Mesenchymal stem cell (in vitro differentiated cells and primary cell): ENCODE measurements around the gene FOXN3.

Source experiments
- DNase-seq: peaks from one replicate; pipeline ENCODE4 v3.0.0-alpha.2; 2013
- H2AFZ ChIP-seq: one replicate; pipeline ENCODE4 v1.6.1; 2013; ENCODE audit warnings: low read depth, mild to moderate bottlenecking, control low read depth, inconsistent platforms, low read length, moderate library complexity
- H2AK5ac ChIP-seq: 2 replicates; pipeline ENCODE4 v1.6.1; 2013; ENCODE audit warnings: low read length, moderate library complexity, mild to moderate bottlenecking, inconsistent platforms; ENCODE audit not compliant: severe bottlenecking
- H2BK120ac ChIP-seq: one replicate; pipeline ENCODE4 v1.6.1; 2013; ENCODE audit warnings: low read depth, mild to moderate bottlenecking, inconsistent platforms, low read length, moderate library complexity
- H2BK12ac ChIP-seq, 2 experiments: one replicate each; pipeline ENCODE4 v1.6.1; 2013; ENCODE audit warnings: inconsistent platforms in 2 of 2, low read length in 2 of 2, mild to moderate bottlenecking in 2 of 2, moderate library complexity in 2 of 2, control low read depth in 1 of 2
- H2BK15ac ChIP-seq: one replicate; pipeline ENCODE4 v1.6.1; 2013; ENCODE audit warnings: mild to moderate bottlenecking, low read depth, inconsistent platforms; ENCODE audit not compliant: poor library complexity, severe bottlenecking
- H2BK5ac ChIP-seq: 2 replicates; pipeline ENCODE4 v1.6.1; 2013; ENCODE audit warnings: low read depth, mild to moderate bottlenecking, low read length, control low read depth, inconsistent platforms; ENCODE audit not compliant: poor library complexity, severe bottlenecking
- H3K14ac ChIP-seq, 2 experiments: one replicate each; pipeline ENCODE4 v1.6.1; 2013; ENCODE audit warnings: inconsistent platforms in 2 of 2, low read length in 2 of 2, control low read depth in 1 of 2, mild to moderate bottlenecking in 1 of 2, moderate library complexity in 1 of 2
- H3K18ac ChIP-seq, 2 experiments: one replicate each; pipeline ENCODE4 v1.6.1; 2013; ENCODE audit warnings: inconsistent platforms in 2 of 2, low read length in 2 of 2, control low read depth in 1 of 2, low read depth in 1 of 2, mild to moderate bottlenecking in 1 of 2
- H3K23ac ChIP-seq, 2 experiments: one replicate each; pipeline ENCODE4 v1.6.1; 2013; ENCODE audit warnings: inconsistent platforms in 2 of 2, low read length in 2 of 2, mild to moderate bottlenecking in 2 of 2, moderate library complexity in 2 of 2, control low read depth in 1 of 2
- H3K27ac ChIP-seq: 2 replicates; pipeline ENCODE4 v1.5.1; 2013; ENCODE audit warnings: mild to moderate bottlenecking, moderate library complexity, low read length, control low read depth, inconsistent platforms; ENCODE audit not compliant: poor library complexity, severe bottlenecking
- H3K27me3 ChIP-seq, 2 experiments: 2 replicates each; pipeline versions ENCODE4 v1.6.1 to v1.7.0; 2013; ENCODE audit warnings: low read length in 2 of 2, mild to moderate bottlenecking in 2 of 2, moderate library complexity in 2 of 2, control low read depth in 1 of 2, inconsistent platforms in 1 of 2; ENCODE audit not compliant: control insufficient read depth in 1 of 2, insufficient read depth in 1 of 2
- H3K36me3 ChIP-seq, 2 experiments: 2 replicates each; pipeline versions ENCODE4 v1.6.1 to v1.7.0; 2013; ENCODE audit warnings: low read length in 2 of 2, control low read depth in 1 of 2, inconsistent platforms in 1 of 2, low read depth in 1 of 2, mild to moderate bottlenecking in 1 of 2; ENCODE audit not compliant: insufficient read depth in 2 of 2, control insufficient read depth in 1 of 2
- H3K4ac ChIP-seq, 2 experiments: one replicate each; pipeline ENCODE4 v1.6.1; 2013; ENCODE audit warnings: inconsistent platforms in 2 of 2, low read length in 2 of 2, mild to moderate bottlenecking in 2 of 2, moderate library complexity in 2 of 2, control low read depth in 1 of 2, low read depth in 1 of 2
- H3K4me1 ChIP-seq: 2 replicates; pipeline ENCODE4 v1.6.1; 2013; ENCODE audit warnings: low read depth, low read length, control low read depth; ENCODE audit not compliant: control insufficient read depth, insufficient read depth
- H3K4me2 ChIP-seq: 2 replicates; pipeline ENCODE4 v1.6.1; 2013; ENCODE audit warnings: low read length, mild to moderate bottlenecking, inconsistent platforms; ENCODE audit not compliant: poor library complexity, severe bottlenecking
- H3K4me3 ChIP-seq, 2 experiments: 2 replicates each; pipeline versions ENCODE4 v1.5.1 to v1.7.0; 2013; ENCODE audit warnings: low read length in 2 of 2, mild to moderate bottlenecking in 2 of 2, control low read depth in 1 of 2, low read depth in 1 of 2; ENCODE audit not compliant: insufficient read depth in 1 of 2
- H3K79me1 ChIP-seq: replicated peaks from 2 replicates; pipeline ENCODE4 v1.6.1; 2013; ENCODE audit warnings: mild to moderate bottlenecking, control low read depth, low read length, inconsistent platforms; ENCODE audit not compliant: poor library complexity, severe bottlenecking
- H3K9ac ChIP-seq: 2 replicates; pipeline ENCODE4 v1.7.0; 2013; ENCODE audit warnings: mild to moderate bottlenecking, low read length, moderate library complexity
- H3K9me3 ChIP-seq: 2 replicates; pipeline ENCODE4 v1.7.0; 2013; ENCODE audit warnings: mild to moderate bottlenecking, low read length; ENCODE audit not compliant: control insufficient read depth
- H4K8ac ChIP-seq: one replicate; pipeline ENCODE4 v1.6.1; 2013; ENCODE audit warnings: inconsistent platforms, mild to moderate bottlenecking, low read length, moderate library complexity
- H4K91ac ChIP-seq: one replicate; pipeline ENCODE4 v1.6.1; 2013; ENCODE audit warnings: mild to moderate bottlenecking, low read length, inconsistent platforms
- WGBS: methylation state at CpG from one replicate; pipeline ENCODE4 v1.1.7; 2013; ENCODE audit warnings: mixed read lengths; 5-methylcytosine and 5-hydroxymethylcytosine counted together

Gene FOXN3

DNA sequence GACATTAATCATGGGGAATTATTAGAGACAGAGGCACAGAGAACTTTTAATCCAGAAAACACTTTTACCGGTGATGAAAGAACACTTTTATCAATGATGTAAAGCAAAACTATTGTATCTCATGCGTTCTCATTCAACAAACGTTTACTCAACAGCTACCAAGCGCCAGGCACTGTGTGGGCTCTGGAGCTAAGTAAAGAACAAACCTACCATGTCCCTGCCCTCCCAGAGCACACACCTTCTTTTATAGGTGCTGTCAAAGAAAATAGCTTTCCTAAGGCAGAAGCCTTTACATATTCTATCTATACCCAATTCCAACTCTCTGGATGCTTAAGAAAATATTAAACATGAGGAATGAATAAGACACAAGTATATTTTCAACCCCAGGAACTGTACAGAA, 91.1 kb downstream of the FOXN3 start:
- WGBS, result 96% methylated on average over 4 of the region's 4 CpGs
- no peak overlapping the region for H3K14ac ChIP-seq
- H3K4me1 ChIP-seq, result peaks cover 12% of the 10 kb centered on the region

DNA sequence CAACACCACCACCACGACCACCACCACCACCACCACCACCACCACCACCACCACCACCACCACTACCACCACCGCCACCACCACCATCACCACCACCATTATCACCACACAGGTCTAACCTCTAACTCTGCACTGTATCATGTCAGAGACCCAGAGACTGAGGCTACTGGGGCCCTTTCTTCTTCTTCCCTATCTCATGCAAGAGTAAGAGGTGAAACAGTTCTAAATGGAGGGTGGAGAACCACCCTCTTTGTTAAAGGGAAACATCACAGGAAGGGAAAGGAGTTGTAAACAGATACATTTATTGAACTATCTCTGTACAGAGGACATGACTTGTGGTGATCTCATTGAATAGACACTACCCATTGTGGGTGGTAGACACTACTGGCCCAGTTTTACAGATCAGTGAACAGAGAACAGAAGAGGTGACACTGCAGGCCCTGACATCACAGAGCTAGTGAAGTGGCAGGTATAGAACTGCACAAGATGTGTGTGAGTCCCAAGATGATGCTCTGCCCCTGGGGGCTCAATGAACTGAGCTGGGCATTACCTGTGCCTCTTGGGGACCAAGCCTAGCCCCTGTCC, 91.6 kb downstream of the FOXN3 start:
- Histone ChIP-seq H3K27ac (no peak overlapping the region), H3K4me2 (no peak overlapping the region)
- WGBS, result 83% methylated on average over 1 of the region's 2 CpGs

More for the DNA sequence above, 91.1 kb downstream of the FOXN3 start:
- Histone ChIP-seq H2AK5ac (no peak overlapping the region), H4K8ac (no peak overlapping the region), H3K4me3 (no peak overlapping the region), H3K4me2 (no peak overlapping the region), H3K9ac (no peak overlapping the region), H2BK12ac (no peak overlapping the region), H3K4ac (no peak overlapping the region), H3K18ac (no peak overlapping the region), H3K27me3 (no peaks in the 10 kb centered on the region), H2AFZ (no peak overlapping the region), H3K36me3 (peaks cover 3 to 8% of the 10 kb centered on the region in 2 experiments), H3K79me1 (peaks cover 43% of the 10 kb centered on the region), H3K27ac (no peak overlapping the region), H2BK15ac (no peak overlapping the region), H3K23ac (no peak overlapping the region), H4K91ac (no peak overlapping the region), H3K9me3 (no peaks in the 10 kb centered on the region), H2BK120ac (no peak overlapping the region), H2BK5ac (no peak overlapping the region)
- DNase-seq, result no peak

GRCh38 chr14:89324501-89325298, 92.3 kb downstream of the FOXN3 start:
- Histone ChIP-seq H3K4me1 (peaks cover 11% of the 10 kb centered on the region), H2AFZ (no peak overlapping the region), H4K91ac (no peak overlapping the region), H3K9me3 (no peaks in the 10 kb centered on the region), H4K8ac (no peak overlapping the region), H2BK15ac (no peak overlapping the region), H3K36me3 (peaks cover 3 to 8% of the 10 kb centered on the region in 2 experiments), H3K14ac (no peak overlapping the region), H2BK120ac (no peak overlapping the region), H3K4me3 (no peak overlapping the region), H3K4me2 (no peak overlapping the region), H3K4ac (no peak overlapping the region), H2AK5ac (no peak overlapping the region), H2BK5ac (no peak overlapping the region), H3K27ac (no peak overlapping the region), H2BK12ac (no peak overlapping the region), H3K9ac (no peak overlapping the region), H3K27me3 (no peaks in the 10 kb centered on the region), H3K18ac (no peak overlapping the region), H3K79me1 (peaks cover 39% of the 10 kb centered on the region), H3K23ac (no peak overlapping the region)
- DNase-seq, result no peak
- WGBS, result 93% methylated on average over 8 of the region's 9 CpGs

More for the DNA sequence above, 91.6 kb downstream of the FOXN3 start:
- peaks cover 11% of the 10 kb centered on the region for H3K4me1 ChIP-seq
- no peak overlapping the region for H3K18ac ChIP-seq
- H3K9me3 ChIP-seq, result no peaks in the 10 kb centered on the region
- H2BK15ac ChIP-seq, result no peak overlapping the region
- H3K36me3 ChIP-seq, result peaks cover 3 to 8% of the 10 kb centered on the region in 2 experiments
- H3K27me3 ChIP-seq, result no peaks in the 10 kb centered on the region
- H3K79me1 ChIP-seq, result peaks cover 40% of the 10 kb centered on the region
- no peak overlapping the region for H3K4ac ChIP-seq
- H2AK5ac ChIP-seq, result no peak overlapping the region
- no peak overlapping the region for H2AFZ ChIP-seq
- no peak overlapping the region for H2BK5ac ChIP-seq
- no peak overlapping the region for H2BK12ac ChIP-seq
- no peak overlapping the region for H4K91ac ChIP-seq
- no peak overlapping the region for H3K14ac ChIP-seq
- H2BK120ac ChIP-seq, result no peak overlapping the region
- no peak overlapping the region for H3K9ac ChIP-seq
- no peak for DNase-seq
- peak overlapping the region in 1 of 2 experiments; percentile 50 for H3K23ac ChIP-seq
- no peak overlapping the region for H3K4me3 ChIP-seq
- no peak overlapping the region for H4K8ac ChIP-seq

- no peak overlapping the region for H2AFZ ChIP-seq
- no peak overlapping the region for H3K18ac ChIP-seq
- no peak overlapping the region for H2BK120ac ChIP-seq
- no peak overlapping the region for H4K91ac ChIP-seq
- no peak overlapping the region for H2BK12ac ChIP-seq
- no peak overlapping the region for H4K8ac ChIP-seq
- no peak overlapping the region for H2BK5ac ChIP-seq
- no peaks in the 10 kb centered on the region for H3K27me3 ChIP-seq
- H3K4me3 ChIP-seq, result no peak overlapping the region
- no peak overlapping the region for H2BK15ac ChIP-seq
- H3K27ac ChIP-seq, result peak overlapping the region; percentile 19
- peaks cover 0 to 24% of the 10 kb centered on the region in 2 experiments for H3K36me3 ChIP-seq
- peaks cover 7% of the 10 kb centered on the region for H3K4me1 ChIP-seq
- no peak overlapping the region for H2AK5ac ChIP-seq
- 79% methylated on average over 6 of the region's 6 CpGs for WGBS
- peaks cover 38% of the 10 kb centered on the region for H3K79me1 ChIP-seq
- DNase-seq, result no peak
- H3K4me2 ChIP-seq, result no peak overlapping the region
- H3K14ac ChIP-seq, result no peak overlapping the region
- H3K4ac ChIP-seq, result no peak overlapping the region
- H3K23ac ChIP-seq, result no peak overlapping the region
- no peaks in the 10 kb centered on the region for H3K9me3 ChIP-seq
- H3K9ac ChIP-seq, result no peak overlapping the region
These were observed 96.5 kb downstream of the FOXN3 start for GRCh38 chr14:89320381-89321000.
